Liver (tissue), 9 donors: Measurements from ENCODE around the gene NPY5R. TPM values are rescaled to one million over a fixed set of nuclear protein-coding genes. Genes with fewer than 3 reads are reported as not detected.

ENCODE experiments used
- DNase-seq: peaks from one replicate; pipeline ENCODE4 v3.0.0-alpha.2; 2017; ENCODE audit warnings: low spot score
- H3K27ac ChIP-seq, 2 donors: one replicate each; pipeline ENCODE4 v1.7.0; 2013; ENCODE audit warnings: inconsistent platforms in 2 of 2, low read length in 2 of 2, control low read depth in 1 of 2, low read depth in 1 of 2, mild to moderate bottlenecking in 1 of 2
- H3K27me3 ChIP-seq, 4 donors: one replicate each; pipeline versions ENCODE4 v1.6.1 to v1.7.0; 2013; ENCODE audit warnings: low read length in 3 of 4, inconsistent platforms in 1 of 4, mild to moderate bottlenecking in 1 of 4, moderate library complexity in 1 of 4; ENCODE audit not compliant: control insufficient read depth in 4 of 4, insufficient read depth in 4 of 4
- H3K36me3 ChIP-seq, 4 donors: one replicate each; pipeline versions ENCODE4 v1.6.1 to v1.7.0; 2013; ENCODE audit warnings: low read length in 3 of 4, mild to moderate bottlenecking in 3 of 4, low read depth in 1 of 4, moderate library complexity in 1 of 4; ENCODE audit not compliant: control insufficient read depth in 4 of 4, insufficient read depth in 3 of 4
- H3K4me1 ChIP-seq, 4 donors: one replicate each; pipeline versions ENCODE4 v1.6.1 to v1.7.0; 2013; ENCODE audit warnings: low read length in 3 of 4, mild to moderate bottlenecking in 3 of 4, moderate library complexity in 1 of 4; ENCODE audit not compliant: control insufficient read depth in 4 of 4, insufficient read depth in 4 of 4
- H3K4me3 ChIP-seq, 3 donors: one replicate each; pipeline versions ENCODE4 v1.6.1 to v1.7.0; 2013; ENCODE audit warnings: low read length in 3 of 3, control low read depth in 1 of 3, low read depth in 1 of 3, mild to moderate bottlenecking in 1 of 3
- H3K9ac ChIP-seq, 2 donors: one replicate each; pipeline ENCODE4 v1.7.0; 2013; ENCODE audit warnings: low read length in 2 of 2, mild to moderate bottlenecking in 2 of 2, moderate library complexity in 2 of 2, control low read depth in 1 of 2, low read depth in 1 of 2
- H3K9me3 ChIP-seq, 4 donors: one replicate each; pipeline versions ENCODE4 v1.6.1 to v1.7.0; 2013; ENCODE audit warnings: low read length in 3 of 4; ENCODE audit not compliant: control insufficient read depth in 4 of 4
- EGR1 ChIP-seq, 2 donors: IDR thresholded peaks; 2 replicates each; pipeline ENCODE4 v1.6.1; 2016 to 2018; ENCODE audit warnings: antibody characterized with exemption in 2 of 2, low read depth in 2 of 2
- FOXA1 ChIP-seq: IDR thresholded peaks from 2 replicates; pipeline ENCODE4 v1.6.1; 2016; ENCODE audit warnings: antibody characterized with exemption
- FOXA2 ChIP-seq: IDR thresholded peaks from 2 replicates; pipeline ENCODE4 v1.6.1; 2016; ENCODE audit warnings: antibody characterized with exemption
- HNF4A ChIP-seq, 2 donors: conservative IDR thresholded peaks; 2 replicates each; pipeline ENCODE4 v1.6.1; 2016; ENCODE audit warnings: antibody characterized with exemption in 2 of 2, mild to moderate bottlenecking in 2 of 2
- HNF4G ChIP-seq: IDR thresholded peaks from 2 replicates; pipeline ENCODE4 v1.6.1; 2016; ENCODE audit warnings: antibody characterized with exemption
- JUND ChIP-seq, 2 donors: IDR thresholded peaks; 2 replicates each; pipeline ENCODE4 v1.6.1; 2016; ENCODE audit warnings: antibody characterized with exemption in 2 of 2
- NR2F2 ChIP-seq: IDR thresholded peaks from 2 replicates; pipeline ENCODE4 v1.6.1; 2016; ENCODE audit warnings: antibody characterized with exemption
- RAD21 ChIP-seq, 2 donors: IDR thresholded peaks; 2 replicates each; pipeline ENCODE4 v1.6.1; 2016; ENCODE audit warnings: antibody characterized with exemption in 2 of 2, mild to moderate bottlenecking in 2 of 2
- RXRA ChIP-seq, 2 donors: IDR thresholded peaks; 2 replicates each; pipeline ENCODE4 v1.6.1; 2017 to 2018; ENCODE audit warnings: antibody characterized with exemption in 2 of 2, mild to moderate bottlenecking in 1 of 2
- SP1 ChIP-seq: IDR thresholded peaks from 2 replicates; pipeline ENCODE4 v1.6.1; 2018; ENCODE audit warnings: antibody characterized with exemption, mild to moderate bottlenecking
- TAF1 ChIP-seq: conservative IDR thresholded peaks from 2 replicates; pipeline ENCODE4 v1.6.1; 2016; ENCODE audit warnings: antibody characterized with exemption, mild to moderate bottlenecking
- WGBS: extraction: QIAGEN DNeasy Blood & Tissue Kit; methylation state at CpG from one replicate; pipeline ENCODE4 v1.1.7; 2013; 5-methylcytosine and 5-hydroxymethylcytosine counted together
- polyA plus RNA-seq, 2 donors: library from polyadenylated mRNA; stranded (reverse) in 1 of 2; unstranded in 1 of 2; fragments of 200-250 nt in 1 of 2; fragments of >200 nt in 1 of 2; fragmentation: Nextera tagmentation in 1 of 2; extraction: Ambion mirVana in 1 of 2; gene quantifications; one replicate each; pipeline versions ENCODE4 v1.2.1 to v1.2.3, GENCODE V29; 2013 to 2015
- total RNA-seq, 2 donors: library from RNA; depleted of rRNA; stranded (reverse); fragments of >200 nt; gene quantifications; one replicate each; pipeline ENCODE4 v1.2.3, GENCODE V29; 2014
- TF ChIP-seq, protein P1 (sequence below): IDR thresholded peaks from 2 replicates; pipeline ENCODE4 v1.6.1; 2016; ENCODE audit warnings: antibody characterized with exemption
- TF ChIP-seq, protein P2 (sequence below): fragments of 150-350 bp; IDR thresholded peaks from 2 replicates; pipeline ENCODE4 v1.5.1; 2017; ENCODE audit warnings: improper control_type of control experiment, low read depth, low read length; ENCODE audit not compliant: missing input control
- TF ChIP-seq, protein P3 (sequence below): IDR thresholded peaks from 2 replicates; pipeline ENCODE4 v1.6.1; 2016; ENCODE audit warnings: antibody characterized with exemption
- TF ChIP-seq, protein P4 (sequence below): IDR thresholded peaks from 2 replicates; pipeline ENCODE4 v1.6.1; 2016; ENCODE audit warnings: antibody characterized with exemption, mild to moderate bottlenecking
- TF ChIP-seq, protein P5 (sequence below): IDR thresholded peaks from 2 replicates; pipeline ENCODE4 v1.6.1; 2016; ENCODE audit warnings: antibody characterized with exemption
- donor health status: healthy.
- donor health status: healthy.
- donor health status: healthy.
- donor health status: healthy.
- donor health status: healthy.

NPY5R gene
- total and polyA plus RNA-seq, 4 donors, result 0.24 to 0.51 (median 0.39) TPM

DNA sequence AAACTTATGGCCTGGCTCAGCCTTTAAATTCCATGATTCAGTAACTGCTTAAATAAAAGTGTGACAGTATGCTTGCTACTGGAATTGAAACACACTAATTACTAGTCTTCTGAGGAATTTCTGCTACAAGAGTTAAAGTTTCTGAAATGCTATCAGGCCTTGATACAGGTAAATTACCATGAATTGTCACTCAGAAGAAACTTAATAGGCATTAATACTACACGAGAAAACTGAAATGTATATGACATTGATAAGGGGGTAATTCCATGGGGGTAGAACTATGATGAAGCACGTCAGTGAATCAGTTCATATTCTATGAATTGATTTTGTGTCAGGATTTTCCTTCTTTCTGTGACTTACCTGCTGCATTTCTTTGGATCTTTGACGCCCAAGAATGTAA, 8.3 kb upstream of the NPY5R start:
- no peak overlapping the region for H3K27ac ChIP-seq
- TF ChIP-seq RAD21 (IDR thresholded peaks at IDR 0.05) (no peak), TAF1 (no peak), JUND (IDR thresholded peaks at IDR 0.05) (no peak), EGR1 (IDR thresholded peaks at IDR 0.05; ENCODE audit: low read depth in 2 of 2) (no peak), NR2F2 (no peak), SP1 (no peak)
- TF ChIP-seq, protein P1, sequence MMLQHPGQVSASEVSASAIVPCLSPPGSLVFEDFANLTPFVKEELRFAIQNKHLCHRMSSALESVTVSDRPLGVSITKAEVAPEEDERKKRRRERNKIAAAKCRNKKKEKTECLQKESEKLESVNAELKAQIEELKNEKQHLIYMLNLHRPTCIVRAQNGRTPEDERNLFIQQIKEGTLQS, result no peak
- TF ChIP-seq, protein P2, sequence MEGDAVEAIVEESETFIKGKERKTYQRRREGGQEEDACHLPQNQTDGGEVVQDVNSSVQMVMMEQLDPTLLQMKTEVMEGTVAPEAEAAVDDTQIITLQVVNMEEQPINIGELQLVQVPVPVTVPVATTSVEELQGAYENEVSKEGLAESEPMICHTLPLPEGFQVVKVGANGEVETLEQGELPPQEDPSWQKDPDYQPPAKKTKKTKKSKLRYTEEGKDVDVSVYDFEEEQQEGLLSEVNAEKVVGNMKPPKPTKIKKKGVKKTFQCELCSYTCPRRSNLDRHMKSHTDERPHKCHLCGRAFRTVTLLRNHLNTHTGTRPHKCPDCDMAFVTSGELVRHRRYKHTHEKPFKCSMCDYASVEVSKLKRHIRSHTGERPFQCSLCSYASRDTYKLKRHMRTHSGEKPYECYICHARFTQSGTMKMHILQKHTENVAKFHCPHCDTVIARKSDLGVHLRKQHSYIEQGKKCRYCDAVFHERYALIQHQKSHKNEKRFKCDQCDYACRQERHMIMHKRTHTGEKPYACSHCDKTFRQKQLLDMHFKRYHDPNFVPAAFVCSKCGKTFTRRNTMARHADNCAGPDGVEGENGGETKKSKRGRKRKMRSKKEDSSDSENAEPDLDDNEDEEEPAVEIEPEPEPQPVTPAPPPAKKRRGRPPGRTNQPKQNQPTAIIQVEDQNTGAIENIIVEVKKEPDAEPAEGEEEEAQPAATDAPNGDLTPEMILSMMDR, result no peak
- TF ChIP-seq, protein P3, sequence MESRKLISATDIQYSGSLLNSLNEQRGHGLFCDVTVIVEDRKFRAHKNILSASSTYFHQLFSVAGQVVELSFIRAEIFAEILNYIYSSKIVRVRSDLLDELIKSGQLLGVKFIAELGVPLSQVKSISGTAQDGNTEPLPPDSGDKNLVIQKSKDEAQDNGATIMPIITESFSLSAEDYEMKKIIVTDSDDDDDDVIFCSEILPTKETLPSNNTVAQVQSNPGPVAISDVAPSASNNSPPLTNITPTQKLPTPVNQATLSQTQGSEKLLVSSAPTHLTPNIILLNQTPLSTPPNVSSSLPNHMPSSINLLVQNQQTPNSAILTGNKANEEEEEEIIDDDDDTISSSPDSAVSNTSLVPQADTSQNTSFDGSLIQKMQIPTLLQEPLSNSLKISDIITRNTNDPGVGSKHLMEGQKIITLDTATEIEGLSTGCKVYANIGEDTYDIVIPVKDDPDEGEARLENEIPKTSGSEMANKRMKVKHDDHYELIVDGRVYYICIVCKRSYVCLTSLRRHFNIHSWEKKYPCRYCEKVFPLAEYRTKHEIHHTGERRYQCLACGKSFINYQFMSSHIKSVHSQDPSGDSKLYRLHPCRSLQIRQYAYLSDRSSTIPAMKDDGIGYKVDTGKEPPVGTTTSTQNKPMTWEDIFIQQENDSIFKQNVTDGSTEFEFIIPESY, result no peak
- TF ChIP-seq, protein P4, sequence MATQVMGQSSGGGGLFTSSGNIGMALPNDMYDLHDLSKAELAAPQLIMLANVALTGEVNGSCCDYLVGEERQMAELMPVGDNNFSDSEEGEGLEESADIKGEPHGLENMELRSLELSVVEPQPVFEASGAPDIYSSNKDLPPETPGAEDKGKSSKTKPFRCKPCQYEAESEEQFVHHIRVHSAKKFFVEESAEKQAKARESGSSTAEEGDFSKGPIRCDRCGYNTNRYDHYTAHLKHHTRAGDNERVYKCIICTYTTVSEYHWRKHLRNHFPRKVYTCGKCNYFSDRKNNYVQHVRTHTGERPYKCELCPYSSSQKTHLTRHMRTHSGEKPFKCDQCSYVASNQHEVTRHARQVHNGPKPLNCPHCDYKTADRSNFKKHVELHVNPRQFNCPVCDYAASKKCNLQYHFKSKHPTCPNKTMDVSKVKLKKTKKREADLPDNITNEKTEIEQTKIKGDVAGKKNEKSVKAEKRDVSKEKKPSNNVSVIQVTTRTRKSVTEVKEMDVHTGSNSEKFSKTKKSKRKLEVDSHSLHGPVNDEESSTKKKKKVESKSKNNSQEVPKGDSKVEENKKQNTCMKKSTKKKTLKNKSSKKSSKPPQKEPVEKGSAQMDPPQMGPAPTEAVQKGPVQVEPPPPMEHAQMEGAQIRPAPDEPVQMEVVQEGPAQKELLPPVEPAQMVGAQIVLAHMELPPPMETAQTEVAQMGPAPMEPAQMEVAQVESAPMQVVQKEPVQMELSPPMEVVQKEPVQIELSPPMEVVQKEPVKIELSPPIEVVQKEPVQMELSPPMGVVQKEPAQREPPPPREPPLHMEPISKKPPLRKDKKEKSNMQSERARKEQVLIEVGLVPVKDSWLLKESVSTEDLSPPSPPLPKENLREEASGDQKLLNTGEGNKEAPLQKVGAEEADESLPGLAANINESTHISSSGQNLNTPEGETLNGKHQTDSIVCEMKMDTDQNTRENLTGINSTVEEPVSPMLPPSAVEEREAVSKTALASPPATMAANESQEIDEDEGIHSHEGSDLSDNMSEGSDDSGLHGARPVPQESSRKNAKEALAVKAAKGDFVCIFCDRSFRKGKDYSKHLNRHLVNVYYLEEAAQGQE, result no peak
- TF ChIP-seq, protein P5, sequence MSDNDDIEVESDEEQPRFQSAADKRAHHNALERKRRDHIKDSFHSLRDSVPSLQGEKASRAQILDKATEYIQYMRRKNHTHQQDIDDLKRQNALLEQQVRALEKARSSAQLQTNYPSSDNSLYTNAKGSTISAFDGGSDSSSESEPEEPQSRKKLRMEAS, result no peak
- no peak overlapping the region for H3K9ac ChIP-seq
- H3K9me3 ChIP-seq, result no peaks in the 10 kb centered on the region
- H3K36me3 ChIP-seq, result no peaks in the 10 kb centered on the region
- H3K27me3 ChIP-seq, result peaks cover 0 to 21% (median 4%) of the 10 kb centered on the region in 4 donors
- H3K4me1 ChIP-seq, result peaks cover 6 to 16% (median 12%) of the 10 kb centered on the region in 4 donors
- no peak overlapping the region for H3K4me3 ChIP-seq
- no peak for DNase-seq
- 77% methylated on average over 3 of the region's 3 CpGs for WGBS

DNA sequence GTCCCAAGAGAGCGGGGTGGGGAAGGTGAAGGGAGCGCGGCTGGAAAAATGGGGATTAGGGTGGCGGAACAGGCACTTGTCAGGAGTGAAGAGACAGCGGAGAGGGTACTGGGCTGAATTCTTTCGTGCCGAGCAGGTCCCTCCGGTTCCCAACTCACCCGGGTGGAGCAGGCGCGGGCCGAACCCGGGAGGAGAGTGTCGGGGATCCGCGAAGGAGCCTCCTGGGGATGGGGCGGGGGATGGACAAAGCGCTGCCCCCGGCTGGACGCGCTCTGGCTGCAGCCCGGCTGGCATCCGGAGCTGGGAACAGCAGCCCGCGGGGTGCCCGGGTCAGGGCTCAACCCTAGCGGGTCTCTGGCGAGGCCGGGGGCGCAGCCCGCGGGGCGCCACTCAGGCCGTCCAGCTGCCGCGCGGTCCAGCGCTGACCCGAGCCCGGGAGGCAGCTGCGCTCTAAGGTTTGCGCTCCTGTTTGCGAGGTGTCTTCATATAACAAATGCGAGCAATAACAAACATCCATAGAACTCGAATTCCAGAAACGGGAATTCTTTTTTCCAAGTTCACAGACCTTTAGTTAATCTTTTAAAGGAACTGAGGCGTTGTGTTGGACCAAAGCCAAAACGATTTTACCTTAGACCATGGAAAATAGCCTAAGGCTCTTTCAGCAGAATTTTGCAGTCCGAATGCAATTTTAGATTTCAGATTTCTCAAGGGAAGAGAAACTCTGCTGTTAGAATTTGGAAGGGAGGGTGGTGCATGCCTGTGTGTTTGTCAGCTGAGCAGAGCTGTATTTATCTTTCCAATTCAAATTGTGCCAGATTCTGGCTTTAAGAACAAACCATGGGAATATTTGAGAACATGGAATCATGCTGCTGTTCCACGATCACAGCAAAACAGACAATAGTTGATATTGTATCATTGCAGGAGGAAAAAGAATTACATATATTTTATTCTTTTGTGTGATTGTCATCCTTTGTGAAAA, 744 bp downstream of the NPY5R start:
- TF ChIP-seq HNF4A (conservative IDR thresholded peaks at IDR 0.05), result no peak
- TF ChIP-seq, protein P2, result no peak
- TF ChIP-seq EGR1 (IDR thresholded peaks at IDR 0.05; ENCODE audit: low read depth in 2 of 2), result no peak
- no peak for TF ChIP-seq FOXA1
- no peak for TF ChIP-seq HNF4G
- no peak for TF ChIP-seq JUND (IDR thresholded peaks at IDR 0.05)
- TF ChIP-seq RXRA (IDR thresholded peaks at IDR 0.05), result no peak
- no peak for TF ChIP-seq FOXA2
- 4% methylated on average over 50 of the region's 50 CpGs for WGBS
- H3K27me3 ChIP-seq, result peaks cover 0 to 14% (median 8%) of the 10 kb centered on the region in 4 donors
- peak overlapping the region; percentile 1 to 54 for H3K27ac ChIP-seq
- H3K9me3 ChIP-seq, result no peaks in the 10 kb centered on the region
- peaks cover 5 to 13% (median 10%) of the 10 kb centered on the region in 4 donors for H3K4me1 ChIP-seq
- H3K36me3 ChIP-seq, result no peaks in the 10 kb centered on the region
- H3K9ac ChIP-seq, result no peak overlapping the region
- no peak for DNase-seq
- H3K4me3 ChIP-seq, result peak overlapping the region in 2 of 3 donors; percentile 31 to 48
